ENCODE results near the gene NAALADL2.

- no peak for TF ChIP-seq CTCF (IDR thresholded peaks at IDR 0.05; ENCODE audit: low read length)
- TF ChIP-seq EZH2 (IDR thresholded peaks at IDR 0.05; ENCODE audit: borderline replicate concordance, low read length): no peak
Observed at GRCh38 chr3:175163686-175164085, 304.6 kb downstream of the NAALADL2 start.

Measured in OCI-LY1 (cell line).